ENCODE data around the gene KLF9.
A peak's percentile ranks its signal among the peaks of the same experiment; 100 is the strongest.

GRCh38 chr9:70450738-70451137, 36.3 kb upstream of the KLF9 start:
- no peak for TF ChIP-seq POLR2AphosphoS5 (IDR thresholded peaks at IDR 0.05; ENCODE audit: insufficient read depth, low read depth, low read length)
- TF ChIP-seq POLR2A (IDR thresholded peaks at IDR 0.05; ENCODE audit: low read depth, low read length): no peak
- no peak for TF ChIP-seq CTCF (IDR thresholded peaks at IDR 0.05; ENCODE audit: extremely low read depth in 1 of 2, insufficient read depth in 1 of 2, low read depth in 1 of 2, low read length in 2 of 2)
- TF ChIP-seq EZH2 (IDR thresholded peaks at IDR 0.05; ENCODE audit: borderline replicate concordance, low read depth, low read length, severe bottlenecking): no peak
- peak; percentile 30 for TF ChIP-seq FOS (IDR thresholded peaks at IDR 0.05; ENCODE audit: borderline replicate concordance, insufficient read depth, low read length)
- no peak for TF ChIP-seq JUN (IDR thresholded peaks at IDR 0.05; ENCODE audit: borderline replicate concordance, insufficient read depth, insufficient read length, low read depth)
